ENCODE measurements around the gene ERG28.

The ERG28 gene

GRCh38 chr14:75619548-75619947 is 41.1 kb downstream of the ERG28 start:
- H3K79me2 ChIP-seq (ENCODE audit: control insufficient read depth, insufficient read depth, low read length): no peaks in the 10 kb centered on the region
- H3K4me1 ChIP-seq (ENCODE audit: control insufficient read depth, low read depth, low read length): no peaks in the 10 kb centered on the region
- no peak overlapping the region for H2BK120ac ChIP-seq (ENCODE audit: low read depth, low read length)
- no peak overlapping the region for H3K27ac ChIP-seq (ENCODE audit: low read depth, low read length)
- WGBS (ENCODE audit: extremely low coverage, insufficient coverage, low lambda C conversion rate): no CpG with 5 or more reads among the region's 1 CpG
- no peaks in the 10 kb centered on the region for H3K27me3 ChIP-seq (ENCODE audit: insufficient read depth, low read length, poor library complexity)
- H3K18ac ChIP-seq (ENCODE audit: low read length): no peak overlapping the region
- DNase-seq: no peak
- no peaks in the 10 kb centered on the region for H3K79me1 ChIP-seq (ENCODE audit: low read length)
- H3K4me3 ChIP-seq (ENCODE audit: low read length): no peak overlapping the region
- H4K5ac ChIP-seq (ENCODE audit: low read length): no peak overlapping the region
- no peak overlapping the region for H3K9ac ChIP-seq (ENCODE audit: low read length)
- H4K8ac ChIP-seq (ENCODE audit: low read depth, low read length): no peak overlapping the region
- H2BK15ac ChIP-seq (replicated peaks; ENCODE audit: low read depth): no peak overlapping the region
- H3K4ac ChIP-seq (ENCODE audit: low read depth, low read length): no peak overlapping the region
- H2BK5ac ChIP-seq (ENCODE audit: low read length): no peak overlapping the region
- H3K23ac ChIP-seq (ENCODE audit: low read length): no peak overlapping the region
- H3K4me2 ChIP-seq (ENCODE audit: low read length): no peak overlapping the region
- H3K56ac ChIP-seq (ENCODE audit: low read length): no peak overlapping the region
- H2AK5ac ChIP-seq (ENCODE audit: low read length): no peak overlapping the region
- no peaks in the 10 kb centered on the region for H3K36me3 ChIP-seq (ENCODE audit: control insufficient read depth, insufficient read depth, low read length)

- Histone ChIP-seq H3K27me3 (ENCODE audit: insufficient read depth, low read length, poor library complexity) (no peaks in the 10 kb centered on the region), H3K4me3 (ENCODE audit: low read length) (no peak overlapping the region), H3K27ac (ENCODE audit: low read depth, low read length) (no peak overlapping the region), H3K79me2 (ENCODE audit: control insufficient read depth, insufficient read depth, low read length) (no peaks in the 10 kb centered on the region), H3K36me3 (ENCODE audit: control insufficient read depth, insufficient read depth, low read length) (no peaks in the 10 kb centered on the region), H3K9ac (ENCODE audit: low read length) (no peak overlapping the region), H3K4me2 (ENCODE audit: low read length) (no peak overlapping the region), H3K4me1 (ENCODE audit: control insufficient read depth, low read depth, low read length) (no peaks in the 10 kb centered on the region), H3K56ac (ENCODE audit: low read length) (no peak overlapping the region), H2BK5ac (ENCODE audit: low read length) (no peak overlapping the region), H2BK120ac (ENCODE audit: low read depth, low read length) (no peak overlapping the region), H3K4ac (ENCODE audit: low read depth, low read length) (no peak overlapping the region), H4K5ac (ENCODE audit: low read length) (no peak overlapping the region), H3K18ac (ENCODE audit: low read length) (no peak overlapping the region), H4K8ac (ENCODE audit: low read depth, low read length) (no peak overlapping the region), H2BK15ac (replicated peaks; ENCODE audit: low read depth) (no peak overlapping the region), H2AK5ac (ENCODE audit: low read length) (no peak overlapping the region), H3K79me1 (ENCODE audit: low read length) (no peaks in the 10 kb centered on the region), H3K23ac (ENCODE audit: low read length) (no peak overlapping the region)
- no CpG with 5 or more reads among the region's 4 CpGs for WGBS (ENCODE audit: extremely low coverage, insufficient coverage, low lambda C conversion rate)
- DNase-seq: no peak
These were observed 45.5 kb downstream of the ERG28 start for GRCh38 chr14:75615200-75615599.

- no peak overlapping the region for H3K56ac ChIP-seq (ENCODE audit: low read length)
- H3K4me1 ChIP-seq (ENCODE audit: control insufficient read depth, low read depth, low read length): no peaks in the 10 kb centered on the region
- no peak overlapping the region for H3K4ac ChIP-seq (ENCODE audit: low read depth, low read length)
- H2AK5ac ChIP-seq (ENCODE audit: low read length): no peak overlapping the region
- H3K18ac ChIP-seq (ENCODE audit: low read length): no peak overlapping the region
- no peak overlapping the region for H3K27ac ChIP-seq (ENCODE audit: low read depth, low read length)
- H3K23ac ChIP-seq (ENCODE audit: low read length): no peak overlapping the region
- H4K5ac ChIP-seq (ENCODE audit: low read length): no peak overlapping the region
- no peak overlapping the region for H3K4me3 ChIP-seq (ENCODE audit: low read length)
- H3K79me1 ChIP-seq (ENCODE audit: low read length): no peaks in the 10 kb centered on the region
- H4K8ac ChIP-seq (ENCODE audit: low read depth, low read length): no peak overlapping the region
- 100% methylated on average over 1 of the region's 4 CpGs for WGBS (ENCODE audit: extremely low coverage, insufficient coverage, low lambda C conversion rate)
- no peak overlapping the region for H2BK15ac ChIP-seq (replicated peaks; ENCODE audit: low read depth)
- no peak overlapping the region for H3K4me2 ChIP-seq (ENCODE audit: low read length)
- no peaks in the 10 kb centered on the region for H3K27me3 ChIP-seq (ENCODE audit: insufficient read depth, low read length, poor library complexity)
- H3K79me2 ChIP-seq (ENCODE audit: control insufficient read depth, insufficient read depth, low read length): no peaks in the 10 kb centered on the region
- no peaks in the 10 kb centered on the region for H3K36me3 ChIP-seq (ENCODE audit: control insufficient read depth, insufficient read depth, low read length)
- DNase-seq: no peak
- H2BK5ac ChIP-seq (ENCODE audit: low read length): no peak overlapping the region
- no peak overlapping the region for H2BK120ac ChIP-seq (ENCODE audit: low read depth, low read length)
- no peak overlapping the region for H3K9ac ChIP-seq (ENCODE audit: low read length)
These were observed 46.5 kb downstream of the ERG28 start for GRCh38 chr14:75614179-75614578.

- whole genome bisulfite sequencing (ENCODE audit: extremely low coverage, insufficient coverage, low lambda C conversion rate): no CpG with 5 or more reads among the region's 4 CpGs
- no peak for DNase-seq
- no peaks in the 10 kb centered on the region for H3K79me2 ChIP-seq (ENCODE audit: control insufficient read depth, insufficient read depth, low read length)
- H3K27me3 ChIP-seq (ENCODE audit: insufficient read depth, low read length, poor library complexity): no peaks in the 10 kb centered on the region
- H3K23ac ChIP-seq (ENCODE audit: low read length): no peak overlapping the region
- H4K8ac ChIP-seq (ENCODE audit: low read depth, low read length): no peak overlapping the region
- no peak overlapping the region for H3K18ac ChIP-seq (ENCODE audit: low read length)
- no peak overlapping the region for H2BK5ac ChIP-seq (ENCODE audit: low read length)
- H3K27ac ChIP-seq (ENCODE audit: low read depth, low read length): no peak overlapping the region
- H3K4me1 ChIP-seq (ENCODE audit: control insufficient read depth, low read depth, low read length): no peaks in the 10 kb centered on the region
- no peak overlapping the region for H3K9ac ChIP-seq (ENCODE audit: low read length)
- no peak overlapping the region for H3K56ac ChIP-seq (ENCODE audit: low read length)
- H3K36me3 ChIP-seq (ENCODE audit: control insufficient read depth, insufficient read depth, low read length): no peaks in the 10 kb centered on the region
- H3K4ac ChIP-seq (ENCODE audit: low read depth, low read length): no peak overlapping the region
- no peaks in the 10 kb centered on the region for H3K79me1 ChIP-seq (ENCODE audit: low read length)
- H4K5ac ChIP-seq (ENCODE audit: low read length): no peak overlapping the region
- H2BK15ac ChIP-seq (replicated peaks; ENCODE audit: low read depth): no peak overlapping the region
- no peak overlapping the region for H3K4me3 ChIP-seq (ENCODE audit: low read length)
- H3K4me2 ChIP-seq (ENCODE audit: low read length): no peak overlapping the region
- H2BK120ac ChIP-seq (ENCODE audit: low read depth, low read length): no peak overlapping the region
- no peak overlapping the region for H2AK5ac ChIP-seq (ENCODE audit: low read length)
These were observed 48.5 kb downstream of the ERG28 start for GRCh38 chr14:75612157-75612556.

- H2BK15ac ChIP-seq (replicated peaks; ENCODE audit: low read depth): no peak overlapping the region
- no CpG with 5 or more reads among the region's 4 CpGs for WGBS (ENCODE audit: extremely low coverage, insufficient coverage, low lambda C conversion rate)
- H3K56ac ChIP-seq (ENCODE audit: low read length): no peak overlapping the region
- no peak overlapping the region for H4K5ac ChIP-seq (ENCODE audit: low read length)
- H3K27ac ChIP-seq (ENCODE audit: low read depth, low read length): no peak overlapping the region
- H3K23ac ChIP-seq (ENCODE audit: low read length): no peak overlapping the region
- H3K27me3 ChIP-seq (ENCODE audit: insufficient read depth, low read length, poor library complexity): no peaks in the 10 kb centered on the region
- H3K4me2 ChIP-seq (ENCODE audit: low read length): no peak overlapping the region
- no peak overlapping the region for H2BK5ac ChIP-seq (ENCODE audit: low read length)
- H3K9ac ChIP-seq (ENCODE audit: low read length): no peak overlapping the region
- H3K79me1 ChIP-seq (ENCODE audit: low read length): no peaks in the 10 kb centered on the region
- no peak overlapping the region for H2BK120ac ChIP-seq (ENCODE audit: low read depth, low read length)
- DNase-seq: no peak
- H4K8ac ChIP-seq (ENCODE audit: low read depth, low read length): no peak overlapping the region
- H3K79me2 ChIP-seq (ENCODE audit: control insufficient read depth, insufficient read depth, low read length): no peaks in the 10 kb centered on the region
- no peak overlapping the region for H3K4me3 ChIP-seq (ENCODE audit: low read length)
- peaks cover 4% of the 10 kb centered on the region for H3K4me1 ChIP-seq (ENCODE audit: control insufficient read depth, low read depth, low read length)
- no peak overlapping the region for H2AK5ac ChIP-seq (ENCODE audit: low read length)
- no peak overlapping the region for H3K4ac ChIP-seq (ENCODE audit: low read depth, low read length)
- no peak overlapping the region for H3K18ac ChIP-seq (ENCODE audit: low read length)
- H3K36me3 ChIP-seq (ENCODE audit: control insufficient read depth, insufficient read depth, low read length): no peaks in the 10 kb centered on the region
These were observed 49.8 kb downstream of the ERG28 start for GRCh38 chr14:75610834-75611233.

GRCh38 chr14:75609606-75610475 is 50.8 kb downstream of the ERG28 start:
- WGBS (ENCODE audit: extremely low coverage, insufficient coverage, low lambda C conversion rate): no CpG with 5 or more reads among the region's 9 CpGs
- DNase-seq: no peak
- no peak overlapping the region for H4K5ac ChIP-seq (ENCODE audit: low read length)
- H3K79me1 ChIP-seq (ENCODE audit: low read length): no peaks in the 10 kb centered on the region
- no peak overlapping the region for H3K18ac ChIP-seq (ENCODE audit: low read length)
- H3K79me2 ChIP-seq (ENCODE audit: control insufficient read depth, insufficient read depth, low read length): no peaks in the 10 kb centered on the region
- H3K4me1 ChIP-seq (ENCODE audit: control insufficient read depth, low read depth, low read length): peaks cover 12% of the 10 kb centered on the region
- H3K9ac ChIP-seq (ENCODE audit: low read length): no peak overlapping the region
- H2BK5ac ChIP-seq (ENCODE audit: low read length): no peak overlapping the region
- no peak overlapping the region for H4K8ac ChIP-seq (ENCODE audit: low read depth, low read length)
- no peak overlapping the region for H3K4me2 ChIP-seq (ENCODE audit: low read length)
- no peaks in the 10 kb centered on the region for H3K36me3 ChIP-seq (ENCODE audit: control insufficient read depth, insufficient read depth, low read length)
- no peak overlapping the region for H3K4ac ChIP-seq (ENCODE audit: low read depth, low read length)
- no peak overlapping the region for H3K4me3 ChIP-seq (ENCODE audit: low read length)
- no peak overlapping the region for H2BK120ac ChIP-seq (ENCODE audit: low read depth, low read length)
- H3K27me3 ChIP-seq (ENCODE audit: insufficient read depth, low read length, poor library complexity): no peaks in the 10 kb centered on the region
- H3K23ac ChIP-seq (ENCODE audit: low read length): no peak overlapping the region
- no peak overlapping the region for H3K56ac ChIP-seq (ENCODE audit: low read length)
- H2AK5ac ChIP-seq (ENCODE audit: low read length): no peak overlapping the region
- H2BK15ac ChIP-seq (replicated peaks; ENCODE audit: low read depth): no peak overlapping the region
- no peak overlapping the region for H3K27ac ChIP-seq (ENCODE audit: low read depth, low read length)

All from mesendoderm (in vitro differentiated cells).